ENCODE measurements around the gene HRH1. TPM values are rescaled to one million over a fixed set of nuclear protein-coding genes. Genes with fewer than 3 reads are reported as not detected.
"Not testable (repeated sequence)": the region's sequence is repeated elsewhere in the genome, so short reads cannot be mapped to it uniquely, and the experiment has no call there.

Gene HRH1, protein sequence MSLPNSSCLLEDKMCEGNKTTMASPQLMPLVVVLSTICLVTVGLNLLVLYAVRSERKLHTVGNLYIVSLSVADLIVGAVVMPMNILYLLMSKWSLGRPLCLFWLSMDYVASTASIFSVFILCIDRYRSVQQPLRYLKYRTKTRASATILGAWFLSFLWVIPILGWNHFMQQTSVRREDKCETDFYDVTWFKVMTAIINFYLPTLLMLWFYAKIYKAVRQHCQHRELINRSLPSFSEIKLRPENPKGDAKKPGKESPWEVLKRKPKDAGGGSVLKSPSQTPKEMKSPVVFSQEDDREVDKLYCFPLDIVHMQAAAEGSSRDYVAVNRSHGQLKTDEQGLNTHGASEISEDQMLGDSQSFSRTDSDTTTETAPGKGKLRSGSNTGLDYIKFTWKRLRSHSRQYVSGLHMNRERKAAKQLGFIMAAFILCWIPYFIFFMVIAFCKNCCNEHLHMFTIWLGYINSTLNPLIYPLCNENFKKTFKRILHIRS
- total RNA-seq (10 to 100 TPM in 2 of 7 donors, 1 to 10 TPM in 5; 4.1 to 24.1 (median 6.0) TPM), polyA plus RNA-seq (10 to 100 TPM in 1 of 2 donors, 1 to 10 TPM in 1; 3.4 to 13.0 TPM)
- long read RNA-seq, donor 1, full-length matches to known transcripts = 39 of 55 reads
- long read RNA-seq, donor 1, partial matches to known transcripts = 0 of 55 reads
- long read RNA-seq, donor 1, other reads (novel, unspliced or antisense) = 16 of 55 reads
- long read RNA-seq, donor 2, full-length matches to known transcripts = 2 of 2 reads
- long read RNA-seq, donor 2, partial matches to known transcripts = 0 of 2 reads
- long read RNA-seq, donor 2, other reads (novel, unspliced or antisense) = 0 of 2 reads
- long read RNA-seq, donor 3, full-length matches to known transcripts = 16 of 19 reads
- long read RNA-seq, donor 3, partial matches to known transcripts = 0 of 19 reads
- long read RNA-seq, donor 3, other reads (novel, unspliced or antisense) = 3 of 19 reads

DNA sequence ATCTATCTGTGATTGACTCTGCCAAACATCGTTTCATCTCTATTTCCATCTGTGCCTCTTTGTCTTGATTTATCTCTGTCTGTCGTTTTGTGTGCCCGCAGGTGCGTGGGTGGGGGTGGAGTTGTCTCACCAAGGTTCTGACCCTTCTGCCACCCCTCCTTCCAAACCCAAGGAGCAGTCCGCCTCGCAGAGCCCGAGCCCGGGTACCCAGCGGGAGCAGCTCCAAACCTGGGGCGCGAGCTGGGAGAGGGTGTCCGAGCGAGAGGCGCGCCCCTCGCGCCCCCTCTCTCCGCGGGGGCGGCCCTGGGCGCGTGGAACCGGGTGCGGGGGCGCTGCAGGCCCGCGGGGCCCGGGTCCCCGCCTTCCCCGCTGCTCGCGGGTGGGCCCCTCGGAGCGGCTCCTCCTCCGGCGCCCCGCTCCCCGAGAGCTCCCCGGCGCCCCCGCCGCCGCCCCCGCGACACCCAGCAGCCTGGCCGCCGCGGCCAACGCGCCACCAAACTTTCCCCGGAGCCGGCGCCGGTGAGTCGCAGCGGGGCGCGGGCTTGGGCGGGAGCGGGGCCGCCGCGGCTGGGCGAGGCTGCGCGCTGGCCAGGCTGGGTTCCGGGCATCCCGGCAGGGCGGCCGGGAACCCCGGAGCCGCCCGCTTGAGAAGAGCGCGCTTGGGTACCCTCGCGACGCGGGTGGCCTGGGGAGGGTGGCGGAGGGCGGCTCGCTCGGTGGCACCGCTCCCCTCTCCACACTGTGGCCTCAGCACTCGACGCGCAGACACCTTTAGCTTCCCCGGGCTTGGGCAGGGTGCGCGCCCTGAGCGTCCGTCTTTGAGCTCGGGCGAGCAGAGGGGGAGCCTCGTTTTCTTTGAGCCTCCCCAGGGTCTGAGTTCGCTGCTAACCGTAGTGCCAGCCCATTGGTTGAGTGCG lies at the start of gene HRH1:
Gene HRH1, plus strand, starts transcription at position 458 of the 917 bp plus-strand sequence. CDS start 104,545 bp downstream, outside the sequence.
- DNase-seq = peak in 4 of 5 donors; percentile 39 to 61 (median 58)
- intact Hi-C loops (cut with DNase I) = loop anchor here in 2 of 4 donors (10.0 kb wide), 2 partner anchors 61 to 181 kb away; no protein-coding TSS in a partner anchor

DNA sequence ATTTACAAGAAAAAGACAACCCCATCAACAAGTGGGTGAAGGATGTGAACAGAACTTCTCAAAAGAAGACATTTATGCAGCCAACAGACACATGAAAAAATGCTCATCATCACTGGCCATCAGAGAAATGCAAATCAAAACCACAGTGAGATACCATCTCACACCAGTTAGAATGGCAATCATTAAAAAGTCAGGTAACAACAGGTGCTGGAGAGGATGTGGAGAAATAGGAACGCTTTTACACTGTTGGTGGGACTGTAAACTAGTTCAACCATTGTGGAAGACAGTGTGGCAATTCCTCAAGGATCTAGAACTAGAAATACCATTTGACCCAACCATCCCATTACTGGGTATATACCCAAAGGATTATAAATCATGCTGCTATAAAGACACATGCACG lies 41.0 kb upstream of the HRH1 start:
- H3K27ac ChIP-seq; intact Hi-C loops (cut with DNase I); H3K9me3 ChIP-seq; DNase-seq; H3K36me3 ChIP-seq; H3K4me3 ChIP-seq; H3K27me3 ChIP-seq; H3K4me1 ChIP-seq (ENCODE audit: insufficient read depth): not testable (repeated sequence)
- WGBS, 3 donors = 92 to 97% (median 97%) methylated on average over 2 of the region's 2 CpGs

More for the DNA sequence above, at the start of gene HRH1:
- Histone ChIP-seq H3K4me1 (ENCODE audit: insufficient read depth) (peaks cover 5% of the 10 kb centered on the region), H3K27me3 (no peaks in the 10 kb centered on the region), H3K27ac (peak within 1 kb of the TSS; percentile 8 to 21), H3K36me3 (no peaks in the 10 kb centered on the region), H3K4me3 (peak within 1 kb of the TSS; percentile 62), H3K9me3 (no peaks in the 10 kb centered on the region)
- 1 to 3% (median 1%) methylated on average over 31 to 98 of the region's 98 CpGs for WGBS, 3 donors
- TF ChIP-seq, protein P1, sequence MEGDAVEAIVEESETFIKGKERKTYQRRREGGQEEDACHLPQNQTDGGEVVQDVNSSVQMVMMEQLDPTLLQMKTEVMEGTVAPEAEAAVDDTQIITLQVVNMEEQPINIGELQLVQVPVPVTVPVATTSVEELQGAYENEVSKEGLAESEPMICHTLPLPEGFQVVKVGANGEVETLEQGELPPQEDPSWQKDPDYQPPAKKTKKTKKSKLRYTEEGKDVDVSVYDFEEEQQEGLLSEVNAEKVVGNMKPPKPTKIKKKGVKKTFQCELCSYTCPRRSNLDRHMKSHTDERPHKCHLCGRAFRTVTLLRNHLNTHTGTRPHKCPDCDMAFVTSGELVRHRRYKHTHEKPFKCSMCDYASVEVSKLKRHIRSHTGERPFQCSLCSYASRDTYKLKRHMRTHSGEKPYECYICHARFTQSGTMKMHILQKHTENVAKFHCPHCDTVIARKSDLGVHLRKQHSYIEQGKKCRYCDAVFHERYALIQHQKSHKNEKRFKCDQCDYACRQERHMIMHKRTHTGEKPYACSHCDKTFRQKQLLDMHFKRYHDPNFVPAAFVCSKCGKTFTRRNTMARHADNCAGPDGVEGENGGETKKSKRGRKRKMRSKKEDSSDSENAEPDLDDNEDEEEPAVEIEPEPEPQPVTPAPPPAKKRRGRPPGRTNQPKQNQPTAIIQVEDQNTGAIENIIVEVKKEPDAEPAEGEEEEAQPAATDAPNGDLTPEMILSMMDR (IDR thresholded peaks at IDR 0.05) = peak in 1 of 3 donors; percentile 6
- no peak for TF ChIP-seq EP300 (IDR thresholded peaks at IDR 0.05)
- TF ChIP-seq POLR2A (IDR thresholded peaks at IDR 0.05) = no peak

DNA sequence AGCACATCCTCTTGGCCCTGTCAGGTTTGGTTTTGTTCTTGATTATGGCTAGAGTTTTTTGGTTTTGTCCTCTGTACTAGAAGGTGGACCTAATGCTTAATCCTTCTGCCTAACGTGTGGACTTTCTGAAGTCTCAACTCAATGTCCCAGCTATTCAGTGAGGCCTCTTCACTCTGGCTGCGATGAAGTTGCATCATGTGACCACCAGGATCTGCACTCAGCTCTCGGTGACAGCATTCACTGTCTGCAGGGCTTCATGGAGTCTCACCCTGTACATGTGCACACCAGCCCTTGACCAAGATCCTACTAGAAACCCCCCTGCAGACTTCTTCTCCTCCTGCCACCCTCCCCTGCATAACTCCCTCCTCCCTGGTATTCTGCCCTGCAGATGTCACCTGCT lies 38.7 kb upstream of the HRH1 start:
- intact Hi-C loops (cut with DNase I) = no loop called here
- no peak overlapping the region for H3K4me3 ChIP-seq
- DNase-seq = no peak
- H3K9me3 ChIP-seq = no peaks in the 10 kb centered on the region
- no peak for TF ChIP-seq POLR2A (IDR thresholded peaks at IDR 0.05)
- no peak for TF ChIP-seq EP300 (IDR thresholded peaks at IDR 0.05)
- TF ChIP-seq, protein P1 (IDR thresholded peaks at IDR 0.05) = no peak
- 75 to 79% (median 78%) methylated on average over 3 of the region's 3 CpGs for WGBS, 3 donors
- no peaks in the 10 kb centered on the region for H3K27me3 ChIP-seq
- no peaks in the 10 kb centered on the region for H3K4me1 ChIP-seq (ENCODE audit: insufficient read depth)
- H3K36me3 ChIP-seq = no peaks in the 10 kb centered on the region
- no peak overlapping the region for H3K27ac ChIP-seq

DNA sequence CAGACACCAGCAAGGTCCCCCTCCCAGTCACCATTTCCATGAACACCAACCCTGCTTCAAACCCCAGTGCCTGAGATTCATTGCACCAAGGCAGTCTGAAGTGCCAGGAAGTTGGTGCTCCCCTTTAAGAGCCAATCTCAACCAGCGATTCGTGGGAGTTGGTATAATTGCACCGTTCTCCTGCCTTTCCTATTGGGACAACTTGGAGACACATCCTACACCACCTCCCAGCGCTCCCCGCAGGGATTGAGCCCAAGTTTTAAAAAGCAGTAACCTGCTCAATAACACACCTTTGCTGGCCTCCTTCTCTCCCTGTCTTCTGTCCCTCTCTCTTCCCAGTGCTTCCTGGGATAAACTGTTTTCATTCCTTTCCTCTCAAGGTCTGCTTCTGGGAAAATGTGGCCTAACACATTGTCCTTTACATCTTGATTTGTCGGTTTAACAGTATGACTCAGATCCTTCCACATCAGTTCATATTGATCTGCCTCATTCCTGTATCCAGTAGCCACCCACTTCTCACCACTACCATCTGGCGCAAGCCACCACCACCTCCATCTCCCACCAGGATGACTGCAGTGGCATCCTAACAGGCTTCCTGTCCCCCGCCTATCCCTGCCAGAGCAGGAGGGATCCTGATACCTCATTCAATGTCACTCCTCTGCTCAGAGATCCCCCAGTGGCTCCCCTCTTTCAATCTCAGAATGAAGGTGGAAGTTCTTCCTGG lies 37.8 kb upstream of the HRH1 start:
- H3K27me3 ChIP-seq = no peaks in the 10 kb centered on the region
- intact Hi-C loops (cut with DNase I) = no loop called here
- TF ChIP-seq POLR2A (IDR thresholded peaks at IDR 0.05) = no peak
- no peak for TF ChIP-seq EP300 (IDR thresholded peaks at IDR 0.05)
- TF ChIP-seq, protein P1 (IDR thresholded peaks at IDR 0.05) = no peak
- no peaks in the 10 kb centered on the region for H3K4me1 ChIP-seq (ENCODE audit: insufficient read depth)
- DNase-seq = no peak
- WGBS, 3 donors = 77 to 82% (median 81%) methylated on average over 8 of the region's 8 CpGs
- no peak overlapping the region for H3K4me3 ChIP-seq
- no peaks in the 10 kb centered on the region for H3K9me3 ChIP-seq
- H3K27ac ChIP-seq = no peak overlapping the region
- no peaks in the 10 kb centered on the region for H3K36me3 ChIP-seq

All from ovary (tissue), 10 donors.